Activated naive CD4-positive, alpha-beta T cell treated with anti-CD3 and anti-CD28 coated beads for 36 hours (primary cell): Measurements from ENCODE around the gene ICAM1. TPM values are rescaled to one million over a fixed set of nuclear protein-coding genes. Genes with fewer than 3 reads are reported as not detected.

Source experiments
- CTCF ChIA-PET: fragments of 350-600 bp; sonication (Branson Sonifier 250); formaldehyde crosslinking; loops from one replicate; lab custom pipeline; 2021; ENCODE audit warnings: antibody characterized with exemption; lab: Charles Lee
- DNase-seq: peaks from one replicate; pipeline ENCODE4 v3.0.0-alpha.2; 2020
- H3K27ac Mint-ChIP-seq: one replicate; pipeline ENCODE4 v1.8.0; 2021; ENCODE audit warnings: mild to moderate bottlenecking, mixed read lengths
- H3K27me3 Mint-ChIP-seq: one replicate; pipeline ENCODE4 v1.8.0; 2021; ENCODE audit warnings: low read depth, mixed read lengths
- H3K36me3 Mint-ChIP-seq: one replicate; pipeline ENCODE4 v1.8.0; 2021; ENCODE audit warnings: low read depth, mixed read lengths
- H3K4me1 Mint-ChIP-seq: one replicate; pipeline ENCODE4 v1.8.0; 2021; ENCODE audit warnings: low read depth, mixed read lengths
- H3K4me3 Mint-ChIP-seq: one replicate; pipeline ENCODE4 v1.8.0; 2021; ENCODE audit warnings: mild to moderate bottlenecking, moderate library complexity, mixed read lengths
- H3K9me3 Mint-ChIP-seq: one replicate; pipeline ENCODE4 v1.8.0; 2021; ENCODE audit warnings: mixed read lengths
- intact Hi-C: fragments of 100-400 bp; cut with micrococcal nuclease; formaldehyde crosslinking; loops from one replicate; pipeline ENCODE4 v1.15.1; 2023
- total RNA-seq, 2 experiments: library from RNA; stranded (reverse); gene quantifications; one replicate each; pipeline ENCODE4 v1.2.3, GENCODE V29; 2021

ICAM1 gene
- total RNA-seq, 2 experiments from 2014 or later = 11.5 to 12.0 TPM

DNA sequence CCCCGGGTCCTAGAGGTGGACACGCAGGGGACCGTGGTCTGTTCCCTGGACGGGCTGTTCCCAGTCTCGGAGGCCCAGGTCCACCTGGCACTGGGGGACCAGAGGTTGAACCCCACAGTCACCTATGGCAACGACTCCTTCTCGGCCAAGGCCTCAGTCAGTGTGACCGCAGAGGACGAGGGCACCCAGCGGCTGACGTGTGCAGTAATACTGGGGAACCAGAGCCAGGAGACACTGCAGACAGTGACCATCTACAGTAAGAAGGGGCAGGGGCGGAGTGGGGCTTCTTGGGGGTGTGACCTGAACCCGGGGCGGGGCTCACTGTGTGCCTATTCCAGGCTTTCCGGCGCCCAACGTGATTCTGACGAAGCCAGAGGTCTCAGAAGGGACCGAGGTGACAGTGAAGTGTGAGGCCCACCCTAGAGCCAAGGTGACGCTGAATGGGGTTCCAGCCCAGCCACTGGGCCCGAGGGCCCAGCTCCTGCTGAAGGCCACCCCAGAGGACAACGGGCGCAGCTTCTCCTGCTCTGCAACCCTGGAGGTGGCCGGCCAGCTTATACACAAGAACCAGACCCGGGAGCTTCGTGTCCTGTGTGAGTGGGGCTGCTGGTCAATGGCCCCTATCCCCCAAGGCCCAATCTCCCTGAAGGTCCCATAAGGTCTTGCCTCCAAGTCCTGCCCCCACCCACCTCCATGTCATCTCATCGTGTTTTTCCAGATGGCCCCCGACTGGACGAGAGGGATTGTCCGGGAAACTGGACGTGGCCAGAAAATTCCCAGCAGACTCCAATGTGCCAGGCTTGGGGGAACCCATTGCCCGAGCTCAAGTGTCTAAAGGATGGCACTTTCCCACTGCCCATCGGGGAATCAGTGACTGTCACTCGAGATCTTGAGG lies 13.4 kb downstream of the ICAM1 start:
- H3K4me1 Mint-ChIP-seq = peaks cover 33% of the 10 kb centered on the region
- intact Hi-C loops = no loop called here
- DNase-seq = no peak
- no peaks in the 10 kb centered on the region for H3K9me3 Mint-ChIP-seq
- peaks cover 20% of the 10 kb centered on the region for H3K27me3 Mint-ChIP-seq
- H3K27ac Mint-ChIP-seq = no peak overlapping the region
- CTCF ChIA-PET = no interaction called here
- H3K4me3 Mint-ChIP-seq = no peak overlapping the region
- peaks cover 30% of the 10 kb centered on the region for H3K36me3 Mint-ChIP-seq

DNA sequence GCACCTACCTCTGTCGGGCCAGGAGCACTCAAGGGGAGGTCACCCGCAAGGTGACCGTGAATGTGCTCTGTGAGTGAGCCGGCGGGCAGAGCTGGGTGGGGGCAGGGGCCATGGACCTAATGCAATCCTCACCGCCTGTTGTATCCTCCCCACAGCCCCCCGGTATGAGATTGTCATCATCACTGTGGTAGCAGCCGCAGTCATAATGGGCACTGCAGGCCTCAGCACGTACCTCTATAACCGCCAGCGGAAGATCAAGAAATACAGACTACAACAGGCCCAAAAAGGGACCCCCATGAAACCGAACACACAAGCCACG lies 14.0 kb downstream of the ICAM1 start:
- H3K9me3 Mint-ChIP-seq = no peaks in the 10 kb centered on the region
- intact Hi-C loops = loop anchor here (5.0 kb wide), 1 partner anchor 47 kb away; the partner anchor contains the start of gene RAVER1
- H3K4me3 Mint-ChIP-seq = no peak overlapping the region
- DNase-seq = no peak
- peaks cover 27% of the 10 kb centered on the region for H3K36me3 Mint-ChIP-seq
- no peak overlapping the region for H3K27ac Mint-ChIP-seq
- peaks cover 20% of the 10 kb centered on the region for H3K27me3 Mint-ChIP-seq
- CTCF ChIA-PET = no interaction called here
- H3K4me1 Mint-ChIP-seq = peaks cover 33% of the 10 kb centered on the region

DNA sequence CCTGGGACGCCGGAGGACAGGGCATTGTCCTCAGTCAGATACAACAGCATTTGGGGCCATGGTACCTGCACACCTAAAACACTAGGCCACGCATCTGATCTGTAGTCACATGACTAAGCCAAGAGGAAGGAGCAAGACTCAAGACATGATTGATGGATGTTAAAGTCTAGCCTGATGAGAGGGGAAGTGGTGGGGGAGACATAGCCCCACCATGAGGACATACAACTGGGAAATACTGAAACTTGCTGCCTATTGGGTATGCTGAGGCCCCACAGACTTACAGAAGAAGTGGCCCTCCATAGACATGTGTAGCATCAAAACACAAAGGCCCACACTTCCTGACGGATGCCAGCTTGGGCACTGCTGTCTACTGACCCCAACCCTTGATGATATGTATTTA lies 14.5 kb downstream of the ICAM1 start:
- no peak overlapping the region for H3K4me3 Mint-ChIP-seq
- H3K36me3 Mint-ChIP-seq = peaks cover 25% of the 10 kb centered on the region
- H3K4me1 Mint-ChIP-seq = peaks cover 35% of the 10 kb centered on the region
- H3K27me3 Mint-ChIP-seq = peaks cover 24% of the 10 kb centered on the region
- no peak overlapping the region for H3K27ac Mint-ChIP-seq
- DNase-seq = no peak
- CTCF ChIA-PET = interaction anchor here (1.8 kb wide), 1 partner anchor 14 kb away, joined by 8 read pairs; the partner anchor contains the start of gene ICAM1
- H3K9me3 Mint-ChIP-seq = no peaks in the 10 kb centered on the region
- intact Hi-C loops = loop anchor here (5.0 kb wide), 1 partner anchor 47 kb away; the partner anchor contains the start of gene RAVER1

DNA sequence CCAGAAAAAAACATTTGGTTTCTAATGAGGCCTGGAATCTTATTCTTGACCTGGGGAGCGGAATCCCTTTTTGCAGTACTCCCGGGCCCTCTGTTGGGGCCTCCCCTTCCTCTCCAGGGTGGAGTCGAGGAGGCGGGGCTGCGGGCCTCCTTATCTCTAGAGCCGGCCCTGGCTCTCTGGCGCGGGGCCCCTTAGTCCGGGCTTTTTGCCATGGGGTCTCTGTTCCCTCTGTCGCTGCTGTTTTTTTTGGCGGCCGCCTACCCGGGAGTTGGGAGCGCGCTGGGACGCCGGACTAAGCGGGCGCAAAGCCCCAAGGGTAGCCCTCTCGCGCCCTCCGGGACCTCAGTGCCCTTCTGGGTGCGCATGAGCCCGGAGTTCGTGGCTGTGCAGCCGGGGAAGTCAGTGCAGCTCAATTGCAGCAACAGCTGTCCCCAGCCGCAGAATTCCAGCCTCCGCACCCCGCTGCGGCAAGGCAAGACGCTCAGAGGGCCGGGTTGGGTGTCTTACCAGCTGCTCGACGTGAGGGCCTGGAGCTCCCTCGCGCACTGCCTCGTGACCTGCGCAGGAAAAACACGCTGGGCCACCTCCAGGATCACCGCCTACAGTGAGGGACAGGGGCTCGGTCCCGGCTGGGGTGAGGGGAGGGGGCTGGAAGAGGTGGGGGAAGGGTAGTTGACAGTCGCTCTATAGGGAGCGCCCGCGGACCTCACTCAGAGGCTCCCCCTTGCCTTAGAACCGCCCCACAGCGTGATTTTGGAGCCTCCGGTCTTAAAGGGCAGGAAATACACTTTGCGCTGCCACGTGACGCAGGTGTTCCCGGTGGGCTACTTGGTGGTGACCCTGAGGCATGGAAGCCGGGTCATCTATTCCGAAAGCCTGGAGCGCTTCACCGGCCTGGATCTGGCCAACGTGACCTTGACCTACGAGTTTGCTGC lies 16.1 kb downstream of the ICAM1 start, which contains the start of gene ICAM4:
TSS of gene ICAM4 (plus strand) at position 153 of the 935 bp plus-strand sequence. CDS start at position 211, 58 bp downstream.
- peaks cover 21% of the 10 kb centered on the region for H3K36me3 Mint-ChIP-seq
- no peak within 1 kb of the TSS for H3K27ac Mint-ChIP-seq
- intact Hi-C loops = loop anchor here (1.0 to 5.0 kb wide), 2 partner anchors 8 to 45 kb away; partner anchors contain the start of gene RAVER1
- H3K4me1 Mint-ChIP-seq = peaks cover 47% of the 10 kb centered on the region
- no peaks in the 10 kb centered on the region for H3K9me3 Mint-ChIP-seq
- peak; percentile 51 for DNase-seq
- CTCF ChIA-PET = interaction anchor here (0.5 to 3.6 kb wide), 8 partner anchors 16 to 331 kb away, joined by 3 to 13 read pairs (median 4); partner anchors contain the start of gene ICAM1
- H3K4me3 Mint-ChIP-seq = no peak within 1 kb of the TSS
- H3K27me3 Mint-ChIP-seq = peaks cover 41% of the 10 kb centered on the region

DNA sequence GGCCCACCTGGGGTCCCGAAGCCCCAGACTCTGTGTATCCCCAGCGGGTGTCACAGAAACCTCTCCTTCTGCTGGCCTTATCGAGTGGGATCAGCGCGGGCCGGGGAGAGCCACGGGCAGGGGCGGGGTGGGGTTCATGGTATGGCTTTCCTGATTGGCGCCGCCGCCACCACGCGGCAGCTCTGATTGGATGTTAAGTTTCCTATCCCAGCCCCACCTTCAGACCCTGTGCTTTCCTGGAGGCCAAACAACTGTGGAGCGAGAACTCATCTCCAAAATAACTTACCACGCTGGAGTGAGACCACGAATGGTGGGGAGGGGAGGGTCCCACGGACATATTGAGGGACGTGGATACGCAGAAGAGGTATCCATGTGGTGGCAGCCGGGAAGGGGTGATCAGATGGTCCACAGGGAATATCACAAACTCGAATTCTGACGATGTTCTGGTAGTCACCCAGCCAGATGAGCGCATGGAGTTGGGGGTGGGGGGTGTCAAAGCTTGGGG lies 17.8 kb downstream of the ICAM1 start:
- no peak overlapping the region for H3K27ac Mint-ChIP-seq
- CTCF ChIA-PET = interaction anchor here (0.6 to 3.6 kb wide), 9 partner anchors 9 to 129 kb away, joined by 3 to 13 read pairs (median 4); partner anchors contain the start of gene ICAM1
- intact Hi-C loops = loop anchor here (1.0 to 5.0 kb wide), 2 partner anchors 17 to 44 kb away; partner anchors contain the start of genes ICAM1 and RAVER1

DNA sequence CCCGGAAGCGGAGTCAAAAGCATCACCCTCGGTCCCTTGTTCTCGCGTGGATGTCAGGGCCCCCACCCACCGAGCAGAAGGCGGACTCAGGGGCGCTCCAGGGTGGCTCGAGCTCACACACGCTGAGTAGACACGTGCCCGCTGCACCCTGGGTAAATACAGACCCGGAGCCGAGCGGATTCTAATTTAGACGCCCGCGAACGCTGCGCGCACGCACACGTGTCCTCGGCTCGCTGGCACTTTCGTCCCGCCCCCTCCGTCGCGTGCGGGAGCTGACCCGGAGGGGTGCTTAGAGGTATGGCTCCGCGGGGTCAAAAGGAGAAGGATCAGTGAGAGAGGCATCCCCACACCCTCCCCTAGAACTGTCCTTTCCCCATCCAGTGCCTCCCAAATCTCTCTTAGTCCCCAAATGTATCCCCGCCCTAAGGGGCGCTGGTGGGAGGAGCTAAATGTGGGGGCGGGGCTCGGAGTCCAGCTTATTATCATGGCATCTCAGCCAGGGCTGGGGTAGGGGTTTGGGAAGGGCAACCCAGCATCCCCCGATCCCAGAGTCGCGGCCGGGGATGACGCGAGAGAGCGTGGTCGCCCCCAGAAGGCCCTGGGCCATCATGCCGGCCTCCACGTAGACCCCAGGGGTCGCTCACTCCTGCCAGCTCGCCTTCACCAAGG lies 18.4 kb downstream of the ICAM1 start:
- Mint-ChIP-seq H3K9me3 (no peaks in the 10 kb centered on the region), H3K27ac (no peak overlapping the region), H3K4me1 (peaks cover 64% of the 10 kb centered on the region), H3K27me3 (peaks cover 63% of the 10 kb centered on the region), H3K36me3 (peaks cover 14% of the 10 kb centered on the region), H3K4me3 (peak overlapping the region; percentile 71)
- intact Hi-C loops = loop anchor here (1.0 to 5.0 kb wide), 2 partner anchors 18 to 43 kb away; partner anchors contain the start of genes ICAM1 and RAVER1
- peak; percentile 72 for DNase-seq
- CTCF ChIA-PET = interaction anchor here (0.5 to 3.6 kb wide), 10 partner anchors 9 to 600 kb away, joined by 3 to 13 read pairs (median 4); partner anchors contain the start of gene ICAM1

More for the DNA sequence above, 17.8 kb downstream of the ICAM1 start:
- peak; percentile 46 for DNase-seq
- peaks cover 18% of the 10 kb centered on the region for H3K36me3 Mint-ChIP-seq
- peaks cover 61% of the 10 kb centered on the region for H3K4me1 Mint-ChIP-seq
- H3K27me3 Mint-ChIP-seq = peaks cover 57% of the 10 kb centered on the region
- H3K9me3 Mint-ChIP-seq = no peaks in the 10 kb centered on the region
- H3K4me3 Mint-ChIP-seq = peak overlapping the region; percentile 71

DNA sequence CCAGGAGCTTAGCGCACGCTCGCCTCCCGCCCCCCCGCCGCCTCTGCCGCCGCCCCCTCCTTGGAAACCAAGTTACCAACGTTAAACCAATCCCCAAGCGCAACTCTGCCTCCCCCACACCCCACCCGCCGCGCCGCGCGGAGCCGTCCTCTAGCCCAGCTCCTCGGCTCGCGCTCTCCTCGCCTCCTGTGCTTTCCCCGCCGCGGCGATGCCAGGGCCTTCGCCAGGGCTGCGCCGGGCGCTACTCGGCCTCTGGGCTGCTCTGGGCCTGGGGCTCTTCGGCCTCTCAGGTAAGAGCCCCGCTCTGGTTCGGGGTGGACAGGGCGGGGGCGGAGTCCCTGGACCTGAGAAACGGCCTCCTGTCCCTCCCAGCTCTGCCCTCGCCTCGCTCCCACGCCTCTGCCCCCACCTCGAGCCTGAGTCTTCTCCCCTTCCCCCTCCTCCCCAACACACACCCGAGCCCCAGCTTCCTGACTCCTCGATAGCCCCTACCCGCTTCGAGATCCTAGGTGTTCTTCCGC lies 19.0 kb downstream of the ICAM1 start, which contains the start of gene ICAM5:
TSS of gene ICAM5 (plus strand) at position 117 of the 521 bp plus-strand sequence. CDS start at position 209, 92 bp downstream.
- DNase-seq = no peak
- peak within 1 kb of the TSS; percentile 71 for H3K4me3 Mint-ChIP-seq
- peaks cover 13% of the 10 kb centered on the region for H3K36me3 Mint-ChIP-seq
- H3K9me3 Mint-ChIP-seq = no peaks in the 10 kb centered on the region
- CTCF ChIA-PET = interaction anchor here (0.5 to 3.6 kb wide), 8 partner anchors 10 to 600 kb away, joined by 4 to 13 read pairs (median 6); partner anchors contain the start of gene ICAM1
- H3K27me3 Mint-ChIP-seq = peaks cover 69% of the 10 kb centered on the region
- peaks cover 69% of the 10 kb centered on the region for H3K4me1 Mint-ChIP-seq
- intact Hi-C loops = loop anchor here (1.0 to 5.0 kb wide), 2 partner anchors 19 to 42 kb away; partner anchors contain the start of genes ICAM1 and RAVER1
- H3K27ac Mint-ChIP-seq = no peak within 1 kb of the TSS

DNA sequence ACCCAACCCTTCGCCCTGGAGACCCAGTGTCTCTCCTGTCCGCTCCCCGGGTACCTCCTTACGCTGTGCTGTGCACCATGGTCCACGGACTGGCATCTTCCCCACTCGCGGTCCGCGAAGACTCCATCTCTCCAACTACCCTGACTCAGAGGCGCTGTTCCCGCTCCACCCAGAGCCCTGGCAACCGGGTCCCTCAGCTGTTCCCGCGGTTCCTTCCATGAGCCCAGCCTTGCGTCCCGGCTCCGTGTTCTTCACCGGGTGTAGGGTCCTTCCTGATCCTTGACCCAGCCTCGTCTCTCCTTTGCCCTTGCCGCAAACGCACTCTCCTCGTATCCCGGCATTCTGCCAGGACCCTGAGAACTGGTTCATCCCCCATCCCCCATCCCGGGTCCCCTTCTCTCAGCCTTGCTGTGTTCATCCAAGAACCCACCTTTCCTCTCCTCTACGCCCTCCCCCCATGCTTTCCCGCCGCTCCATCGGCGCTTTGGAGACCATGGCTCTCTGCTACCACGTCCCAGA lies 19.5 kb downstream of the ICAM1 start:
- peak overlapping the region; percentile 71 for H3K4me3 Mint-ChIP-seq
- CTCF ChIA-PET = interaction anchor here (1.5 to 3.6 kb wide), 5 partner anchors 20 to 100 kb away, joined by 7 to 13 read pairs (median 9); partner anchors contain the start of gene ICAM1
- DNase-seq = no peak
- no peak overlapping the region for H3K27ac Mint-ChIP-seq
- peaks cover 71% of the 10 kb centered on the region for H3K27me3 Mint-ChIP-seq
- intact Hi-C loops = no loop called here
- peaks cover 7% of the 10 kb centered on the region for H3K36me3 Mint-ChIP-seq
- H3K9me3 Mint-ChIP-seq = no peaks in the 10 kb centered on the region
- H3K4me1 Mint-ChIP-seq = peaks cover 72% of the 10 kb centered on the region

DNA sequence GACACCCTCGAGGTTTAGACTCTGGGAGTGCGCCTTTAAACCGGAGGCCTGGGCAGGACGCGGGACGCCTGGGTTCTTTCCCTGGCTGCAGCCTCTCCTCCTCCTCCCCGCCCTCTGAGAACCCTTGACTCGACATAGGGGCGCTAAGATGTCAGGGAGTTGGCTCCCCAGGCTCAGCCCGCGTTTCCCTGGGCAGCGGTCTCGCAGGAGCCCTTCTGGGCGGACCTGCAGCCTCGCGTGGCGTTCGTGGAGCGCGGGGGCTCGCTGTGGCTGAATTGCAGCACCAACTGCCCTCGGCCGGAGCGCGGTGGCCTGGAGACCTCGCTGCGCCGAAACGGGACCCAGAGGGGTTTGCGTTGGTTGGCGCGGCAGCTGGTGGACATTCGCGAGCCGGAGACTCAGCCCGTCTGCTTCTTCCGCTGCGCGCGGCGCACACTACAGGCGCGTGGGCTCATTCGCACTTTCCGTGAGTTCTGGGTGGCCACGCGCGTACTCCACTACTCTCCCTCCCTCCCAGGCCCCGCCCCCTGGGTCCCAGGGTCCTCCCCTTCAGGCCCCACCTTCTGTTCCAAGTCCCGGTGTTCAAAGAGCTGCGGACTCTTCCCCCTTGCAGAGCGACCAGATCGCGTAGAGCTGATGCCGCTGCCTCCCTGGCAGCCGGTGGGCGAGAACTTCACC lies 20.1 kb downstream of the ICAM1 start:
- Mint-ChIP-seq H3K9me3 (no peaks in the 10 kb centered on the region), H3K36me3 (peaks cover 5% of the 10 kb centered on the region), H3K4me3 (peak overlapping the region; percentile 71), H3K27ac (no peak overlapping the region), H3K4me1 (peaks cover 78% of the 10 kb centered on the region), H3K27me3 (peaks cover 77% of the 10 kb centered on the region)
- peak; percentile 48 for DNase-seq
- CTCF ChIA-PET = interaction anchor here (0.6 to 3.6 kb wide), 6 partner anchors 20 to 101 kb away, joined by 3 to 13 read pairs (median 7); partner anchors contain the start of genes ICAM1 and RAVER1
- intact Hi-C loops = no loop called here
